ENCODE measurements around the gene BCKDK. TPM values are rescaled to one million over a fixed set of nuclear protein-coding genes. Genes with fewer than 3 reads are reported as not detected.

Gene BCKDK
- total and polyA plus RNA-seq, 2 of the 8 experiments (the other 6 are each of a cell fraction or from before 2014, with no cell fraction given), result 49.6 to 77.1 TPM

DNA sequence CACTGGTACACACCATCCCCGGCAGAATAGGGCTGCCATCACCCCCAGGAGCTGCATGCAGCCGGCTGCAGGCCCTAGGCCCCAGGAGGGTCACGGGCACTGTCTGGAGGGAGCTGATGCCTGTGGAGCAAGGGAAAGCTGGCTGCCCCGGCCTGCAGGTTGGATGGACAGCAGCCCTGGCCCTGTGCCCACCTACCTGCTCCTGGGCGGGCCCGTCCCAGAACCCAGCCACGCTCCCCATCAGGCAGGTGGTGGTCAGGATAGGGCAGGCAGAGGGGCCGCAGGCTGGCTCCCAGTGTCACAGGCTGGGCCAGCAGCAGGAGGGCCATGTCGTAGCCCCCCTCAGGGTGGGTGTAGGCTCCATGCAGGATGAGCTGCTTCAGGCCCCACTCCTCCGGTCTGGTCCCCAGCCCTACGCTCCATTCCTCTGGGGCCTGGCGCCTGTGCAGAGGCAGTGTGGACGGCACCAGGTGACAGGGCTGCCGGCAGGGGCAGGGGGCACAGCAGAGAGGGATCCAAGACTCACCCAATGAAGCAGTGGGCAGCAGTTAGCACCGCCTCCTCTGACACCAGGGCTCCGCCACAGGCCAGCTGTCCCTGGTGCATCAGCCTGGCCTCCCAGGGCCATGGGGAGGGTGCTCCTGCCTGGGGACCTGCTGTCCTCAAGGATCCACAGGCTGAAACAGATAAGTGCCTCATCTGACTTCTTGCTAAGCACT, 23.4 kb upstream of the BCKDK start (continued):
- no peak for TF ChIP-seq KDM5A (IDR thresholded peaks at IDR 0.05; ENCODE audit: low read length)
- TF ChIP-seq GTF2F1 (IDR thresholded peaks at IDR 0.05; ENCODE audit: borderline replicate concordance, low read depth, low read length), result no peak
- no peak for TF ChIP-seq EZH2 (IDR thresholded peaks at IDR 0.05; ENCODE audit: low read depth, low read length, severe bottlenecking)
- TF ChIP-seq, protein P1, sequence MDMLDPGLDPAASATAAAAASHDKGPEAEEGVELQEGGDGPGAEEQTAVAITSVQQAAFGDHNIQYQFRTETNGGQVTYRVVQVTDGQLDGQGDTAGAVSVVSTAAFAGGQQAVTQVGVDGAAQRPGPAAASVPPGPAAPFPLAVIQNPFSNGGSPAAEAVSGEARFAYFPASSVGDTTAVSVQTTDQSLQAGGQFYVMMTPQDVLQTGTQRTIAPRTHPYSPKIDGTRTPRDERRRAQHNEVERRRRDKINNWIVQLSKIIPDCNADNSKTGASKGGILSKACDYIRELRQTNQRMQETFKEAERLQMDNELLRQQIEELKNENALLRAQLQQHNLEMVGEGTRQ (IDR thresholded peaks at IDR 0.05; ENCODE audit: low read length), result no peak
- TF ChIP-seq, protein P2, sequence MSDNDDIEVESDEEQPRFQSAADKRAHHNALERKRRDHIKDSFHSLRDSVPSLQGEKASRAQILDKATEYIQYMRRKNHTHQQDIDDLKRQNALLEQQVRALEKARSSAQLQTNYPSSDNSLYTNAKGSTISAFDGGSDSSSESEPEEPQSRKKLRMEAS (IDR thresholded peaks at IDR 0.05), result no peak
